Activated naive CD8-positive, alpha-beta T cell treated with anti-CD3 and anti-CD28 coated beads, Interleukin-2, amount 10 ng/mL, durations not matched to agents 7 days and 5 days (primary cell): ENCODE results near the gene PHF23. TPM values are rescaled to one million over a fixed set of nuclear protein-coding genes. Genes with fewer than 3 reads are reported as not detected.

ENCODE experiments used
- ATAC-seq: fragments of 150-1000 bp; cut with Tn5 transposase; one replicate; pipeline ENCODE4 v1.10.0; 2021; ENCODE audit warnings: low read depth, moderate library complexity
- POLR2A ChIA-PET: fragments of 350-600 bp; sonication (Branson Sonifier 250); formaldehyde crosslinking; loops from one replicate; lab custom pipeline; 2021; ENCODE audit warnings: antibody characterized with exemption; lab: Charles Lee
- DNase-seq: peaks from one replicate; pipeline ENCODE4 v3.0.0; 2021
- H3K27ac Mint-ChIP-seq: one replicate; pipeline ENCODE4 v1.8.0; 2022; ENCODE audit warnings: mild to moderate bottlenecking, mixed read lengths
- H3K27me3 Mint-ChIP-seq: one replicate; pipeline ENCODE4 v1.8.0; 2022; ENCODE audit warnings: mild to moderate bottlenecking, moderate library complexity, mixed read lengths
- H3K36me3 Mint-ChIP-seq: one replicate; pipeline ENCODE4 v1.8.0; 2021; ENCODE audit warnings: mild to moderate bottlenecking, mixed read lengths
- H3K4me1 Mint-ChIP-seq: one replicate; pipeline ENCODE4 v1.8.0; 2021; ENCODE audit warnings: mixed read lengths
- H3K4me3 Mint-ChIP-seq: one replicate; pipeline ENCODE4 v1.8.0; 2022; ENCODE audit warnings: mild to moderate bottlenecking, moderate library complexity, mixed read lengths
- H3K9me3 Mint-ChIP-seq: one replicate; pipeline ENCODE4 v1.8.0; 2021; ENCODE audit warnings: mixed read lengths
- total RNA-seq, 2 experiments: library from RNA; stranded (reverse); gene quantifications; one replicate each; pipeline ENCODE4 v1.2.3, GENCODE V29; 2021

Gene PHF23
- total RNA-seq, 2 experiments from 2014 or later: 49.9 to 50.4 TPM

DNA sequence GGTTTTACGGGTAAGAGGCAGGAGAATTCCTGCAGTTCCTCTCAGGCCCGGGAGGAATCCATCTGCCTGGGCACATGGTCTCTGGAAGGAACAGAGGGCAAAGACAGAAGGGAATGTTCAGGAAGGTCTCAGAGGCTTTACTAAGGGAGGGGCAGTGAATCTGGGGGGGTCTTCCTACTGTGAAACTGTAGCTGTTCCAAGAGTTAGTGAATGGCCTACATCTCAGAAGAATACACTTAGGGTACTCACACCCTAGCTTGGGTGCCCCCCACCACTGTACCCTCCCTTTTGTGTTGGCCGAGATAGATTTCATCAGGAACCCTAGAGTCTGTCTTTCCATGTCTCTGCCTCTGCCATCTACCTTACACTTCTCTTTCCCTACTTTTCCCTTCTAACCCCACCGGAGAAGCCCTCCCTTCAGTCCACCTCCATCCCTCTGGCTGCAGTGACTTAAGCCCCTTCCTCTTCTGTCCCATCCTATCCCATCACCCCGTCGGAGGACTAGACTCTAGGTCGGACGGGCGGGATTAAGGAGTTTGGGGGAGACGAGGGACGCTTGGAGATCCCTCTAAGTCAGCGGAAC is 19.9 kb downstream of the PHF23 start:
- Mint-ChIP-seq H3K4me3 (peak overlapping the region; percentile 97), H3K36me3 (peaks cover 3% of the 10 kb centered on the region), H3K27ac (peak overlapping the region; percentile 95)

DNA sequence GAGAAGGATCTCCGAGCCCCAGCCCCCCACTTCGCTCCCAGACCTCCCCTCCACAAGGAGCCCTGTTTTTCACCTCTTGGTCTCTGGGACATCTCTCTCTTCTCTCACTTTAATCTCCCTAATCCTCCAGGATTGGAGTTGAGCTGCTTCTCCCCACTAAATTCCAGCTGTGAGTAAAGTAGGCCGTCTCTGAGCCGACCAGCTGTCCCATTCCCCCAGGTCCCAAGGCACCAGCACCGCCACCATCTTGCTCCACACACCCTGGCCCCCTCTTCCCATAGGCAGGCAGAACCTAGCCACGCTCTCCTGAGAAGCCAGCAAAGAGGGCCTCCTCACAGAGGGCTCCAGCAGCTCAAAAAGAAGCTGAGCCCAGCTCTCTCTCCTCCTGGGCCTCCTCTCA is 20.5 kb downstream of the PHF23 start:
- no peak for DNase-seq
- no peaks in the 10 kb centered on the region for H3K9me3 Mint-ChIP-seq
- no peak for ATAC-seq
- H3K27ac Mint-ChIP-seq: peak overlapping the region; percentile 73
- H3K4me1 Mint-ChIP-seq: peaks cover 55% of the 10 kb centered on the region
- peaks cover 3% of the 10 kb centered on the region for H3K36me3 Mint-ChIP-seq
- POLR2A ChIA-PET: interaction anchor here (1.2 to 8.9 kb wide), 4 partner anchors 8 to 32 kb away, joined by 3 to 162 read pairs (median 10); partner anchors contain the start of genes CTDNEP1, DVL2, ELP5 and GABARAP
- H3K4me3 Mint-ChIP-seq: peak overlapping the region; percentile 88
- no peaks in the 10 kb centered on the region for H3K27me3 Mint-ChIP-seq

More for the DNA sequence above, 19.9 kb downstream of the PHF23 start:
- ATAC-seq: no peak
- Mint-ChIP-seq H3K4me1 (peaks cover 49% of the 10 kb centered on the region), H3K9me3 (no peaks in the 10 kb centered on the region), H3K27me3 (no peaks in the 10 kb centered on the region)
- POLR2A ChIA-PET: interaction anchor here (0.6 to 8.9 kb wide), 10 partner anchors 9 to 184 kb away, joined by 3 to 162 read pairs (median 3); partner anchors contain the start of genes ACAP1, CTDNEP1, DVL2 and ELP5
- DNase-seq: no peak

DNA sequence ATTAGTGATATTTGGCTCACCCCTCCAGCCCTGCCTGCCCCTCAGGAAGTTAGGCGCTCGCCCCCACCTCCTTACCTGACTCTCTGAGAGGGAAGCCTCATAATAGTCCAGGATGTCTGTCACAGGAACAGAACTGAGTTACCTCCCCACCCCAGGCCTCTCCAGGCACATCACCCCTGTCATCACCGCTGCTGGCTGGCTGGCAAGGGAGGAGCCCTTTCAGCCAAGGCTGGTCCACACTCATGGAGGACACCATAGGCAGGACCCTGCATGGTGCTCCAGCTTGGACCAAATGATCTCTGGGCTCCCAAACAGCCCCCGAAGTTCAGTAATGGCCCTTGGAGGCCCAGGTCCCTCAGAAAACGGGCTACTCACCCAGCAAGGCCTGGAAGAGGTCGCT is 21.1 kb downstream of the PHF23 start:
- peaks cover 60% of the 10 kb centered on the region for H3K4me1 Mint-ChIP-seq
- POLR2A ChIA-PET: interaction anchor here (1.5 to 8.9 kb wide), 2 partner anchors 14 to 19 kb away, joined by 3 to 162 read pairs; partner anchors contain the start of genes DVL2, GABARAP and PHF23
- DNase-seq: no peak
- peak overlapping the region; percentile 73 for H3K27ac Mint-ChIP-seq
- H3K27me3 Mint-ChIP-seq: no peaks in the 10 kb centered on the region
- peak overlapping the region; percentile 88 for H3K4me3 Mint-ChIP-seq
- peaks cover 1% of the 10 kb centered on the region for H3K36me3 Mint-ChIP-seq
- no peak for ATAC-seq
- H3K9me3 Mint-ChIP-seq: no peaks in the 10 kb centered on the region

DNA sequence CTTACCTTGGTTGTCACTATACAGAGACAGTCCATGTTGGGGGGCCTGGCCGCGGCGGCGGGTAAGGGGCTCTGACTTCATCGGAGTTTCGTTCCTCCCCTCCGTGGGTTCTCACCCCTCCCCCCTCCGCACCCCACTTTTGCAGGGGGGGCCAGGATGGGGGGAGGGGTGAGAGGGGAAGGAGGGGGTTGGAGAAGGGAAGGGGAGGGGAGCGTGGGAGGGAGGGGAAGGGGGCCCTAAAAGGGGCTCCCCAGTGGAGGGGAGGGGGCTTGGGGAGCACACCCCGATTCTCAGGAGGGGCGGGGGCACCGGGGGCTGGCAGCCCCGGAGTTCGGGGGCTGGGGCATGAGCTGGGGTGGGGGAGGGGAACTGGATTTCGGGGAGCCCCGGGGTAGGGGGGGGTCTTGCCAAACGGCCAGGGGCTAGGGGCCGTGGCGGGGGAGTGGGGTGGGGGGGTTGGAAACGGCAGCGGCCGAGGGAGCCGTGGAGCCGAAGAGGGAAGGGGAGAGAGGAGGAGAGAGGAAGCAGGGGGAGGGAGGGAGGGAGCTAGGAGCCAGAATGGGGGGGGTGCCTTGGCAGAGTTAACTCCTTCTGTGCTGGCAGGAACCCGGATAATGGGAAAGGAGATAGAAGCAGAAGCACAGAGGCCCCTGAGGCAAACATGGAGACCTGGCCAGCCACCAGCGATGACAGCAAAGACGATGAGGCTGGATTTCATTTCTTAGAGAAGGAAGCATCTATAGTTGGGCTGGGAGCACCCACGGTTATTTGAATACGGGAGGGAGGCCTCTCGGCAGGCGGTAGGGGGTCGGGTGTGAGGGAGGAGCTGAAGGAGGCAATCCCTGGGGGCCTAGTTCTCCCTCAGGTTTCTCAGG is 21.9 kb downstream of the PHF23 start:
- DNase-seq (peak; percentile 47), ATAC-seq (no peak)
- Mint-ChIP-seq H3K4me3 (peak overlapping the region; percentile 97), H3K9me3 (no peaks in the 10 kb centered on the region), H3K27ac (peak overlapping the region; percentile 73), H3K27me3 (no peaks in the 10 kb centered on the region), H3K4me1 (peaks cover 61% of the 10 kb centered on the region), H3K36me3 (peaks cover 1% of the 10 kb centered on the region)
- POLR2A ChIA-PET: interaction anchor here (0.5 to 8.9 kb wide), 2 partner anchors 20 to 133 kb away, joined by 3 to 162 read pairs; partner anchors contain the start of genes DVL2, GABARAP and PHF23

DNA sequence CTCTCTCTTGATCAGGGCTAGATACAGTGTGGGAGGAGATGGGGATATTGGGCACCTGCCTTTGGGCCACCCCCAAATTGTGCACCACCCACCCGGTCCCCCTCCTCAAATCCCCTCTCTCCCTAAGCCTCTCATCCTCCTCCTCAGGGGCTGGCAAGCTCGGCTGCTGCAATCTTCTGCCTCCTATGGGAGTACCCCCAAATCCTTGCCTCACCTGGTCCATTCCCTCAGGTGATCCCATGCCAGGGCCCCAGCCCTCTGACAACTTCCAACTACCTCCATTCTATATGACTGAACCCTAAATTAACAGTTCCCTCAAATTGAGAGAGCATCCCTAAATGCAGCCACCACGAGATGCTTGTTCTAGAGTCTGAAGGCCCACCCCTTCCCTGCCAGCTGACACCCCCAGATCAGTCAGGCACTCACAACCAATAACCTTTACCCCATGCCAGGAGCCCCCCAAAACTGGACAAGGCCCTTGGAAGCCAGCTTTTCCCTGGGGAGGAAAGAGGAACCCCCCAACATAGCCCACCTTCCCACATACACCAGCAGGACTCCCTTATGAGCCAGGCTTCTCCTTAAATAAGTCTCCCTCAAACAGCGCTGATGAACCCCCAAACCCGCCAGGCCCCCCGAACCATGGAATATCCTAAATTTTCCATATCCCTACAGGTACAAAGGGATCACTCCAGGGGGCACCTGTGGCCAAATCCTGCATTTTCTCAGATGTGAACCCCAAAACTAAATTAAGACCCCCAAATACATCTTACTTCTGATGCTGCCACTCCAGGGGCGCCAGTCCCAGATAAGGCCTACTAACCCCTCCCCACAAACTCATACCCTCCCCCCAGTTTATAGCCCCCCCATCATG is 22.8 kb downstream of the PHF23 start:
- Mint-ChIP-seq H3K27ac (peak overlapping the region; percentile 39), H3K27me3 (no peaks in the 10 kb centered on the region), H3K9me3 (no peaks in the 10 kb centered on the region), H3K4me3 (peak overlapping the region; percentile 97), H3K4me1 (peaks cover 64% of the 10 kb centered on the region), H3K36me3 (peaks cover 1% of the 10 kb centered on the region)
- ATAC-seq (no peak), DNase-seq (no peak)
- POLR2A ChIA-PET: interaction anchor here (0.9 to 8.9 kb wide), 5 partner anchors 9 to 181 kb away, joined by 3 to 162 read pairs (median 8); partner anchors contain the start of genes DVL2, GABARAP, PHF23 and SLC16A13

DNA sequence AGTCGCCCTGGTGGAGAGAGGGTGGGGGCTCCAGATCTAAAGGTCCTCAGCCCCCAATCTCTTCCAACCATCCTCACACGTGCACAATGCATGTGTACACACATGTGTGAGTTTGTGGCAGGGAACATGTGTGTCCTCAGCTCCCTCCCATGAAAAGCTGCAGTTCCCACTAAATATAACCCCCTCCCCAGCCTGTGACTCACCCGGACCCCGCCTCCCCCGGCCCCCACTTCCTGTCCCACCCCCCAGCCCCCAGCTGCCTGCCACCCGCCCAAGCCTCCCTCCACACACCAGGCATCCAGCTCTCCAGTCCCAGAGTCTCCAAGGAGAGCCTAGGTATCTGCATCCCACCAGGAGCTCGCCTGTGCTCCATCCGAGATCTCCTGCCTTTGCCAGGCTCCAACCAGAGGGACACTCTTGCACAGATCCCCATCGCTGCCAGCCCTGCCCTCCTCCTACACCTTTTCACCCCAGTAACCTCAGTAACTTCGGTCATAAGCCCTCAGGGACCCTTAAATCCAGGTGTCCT is 23.5 kb downstream of the PHF23 start:
- Mint-ChIP-seq H3K27ac (peak overlapping the region; percentile 95), H3K4me3 (peak overlapping the region; percentile 97), H3K4me1 (peaks cover 56% of the 10 kb centered on the region), H3K36me3 (no peaks in the 10 kb centered on the region), H3K9me3 (no peaks in the 10 kb centered on the region), H3K27me3 (peaks cover 1% of the 10 kb centered on the region)
- DNase-seq: no peak
- no peak for ATAC-seq
- POLR2A ChIA-PET: interaction anchor here (0.9 to 2.8 kb wide), 4 partner anchors 8 to 180 kb away, joined by 3 to 15 read pairs (median 7); partner anchors contain the start of genes GABARAP, PHF23 and SLC16A13

DNA sequence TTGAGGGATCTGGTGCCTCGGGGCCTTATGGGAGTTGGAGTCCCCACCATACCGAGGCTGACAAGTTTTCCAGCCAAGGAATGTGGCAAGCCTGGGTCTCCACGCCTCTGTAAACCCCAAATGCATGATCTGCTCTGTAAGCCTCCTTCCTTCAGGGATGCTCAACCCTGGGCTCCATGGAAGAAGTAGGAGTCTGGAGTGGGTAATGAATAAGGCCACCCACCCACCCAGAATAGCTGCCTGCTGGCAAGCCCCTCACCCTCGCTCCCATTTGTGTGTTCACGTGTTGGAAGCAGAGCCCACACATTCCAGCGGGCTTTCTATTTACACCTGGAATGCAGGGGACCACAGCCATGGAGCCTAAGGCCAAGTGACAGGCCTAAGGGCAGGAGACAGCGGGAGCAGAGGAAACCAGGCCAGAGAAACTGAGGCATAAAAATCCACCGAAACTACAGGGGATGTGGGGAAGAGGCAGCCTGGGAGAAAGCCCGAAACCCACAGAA is 24.1 kb downstream of the PHF23 start:
- Mint-ChIP-seq H3K4me3 (peak overlapping the region; percentile 97), H3K36me3 (no peaks in the 10 kb centered on the region), H3K4me1 (peaks cover 51% of the 10 kb centered on the region), H3K27ac (peak overlapping the region; percentile 95), H3K9me3 (no peaks in the 10 kb centered on the region), H3K27me3 (peaks cover 2% of the 10 kb centered on the region)
- DNase-seq (no peak), ATAC-seq (no peak)
- POLR2A ChIA-PET: interaction anchor here (0.7 to 2.8 kb wide), 6 partner anchors 19 to 180 kb away, joined by 3 to 15 read pairs (median 6); partner anchors contain the start of genes ACAP1, DVL2, GABARAP and PHF23

DNA sequence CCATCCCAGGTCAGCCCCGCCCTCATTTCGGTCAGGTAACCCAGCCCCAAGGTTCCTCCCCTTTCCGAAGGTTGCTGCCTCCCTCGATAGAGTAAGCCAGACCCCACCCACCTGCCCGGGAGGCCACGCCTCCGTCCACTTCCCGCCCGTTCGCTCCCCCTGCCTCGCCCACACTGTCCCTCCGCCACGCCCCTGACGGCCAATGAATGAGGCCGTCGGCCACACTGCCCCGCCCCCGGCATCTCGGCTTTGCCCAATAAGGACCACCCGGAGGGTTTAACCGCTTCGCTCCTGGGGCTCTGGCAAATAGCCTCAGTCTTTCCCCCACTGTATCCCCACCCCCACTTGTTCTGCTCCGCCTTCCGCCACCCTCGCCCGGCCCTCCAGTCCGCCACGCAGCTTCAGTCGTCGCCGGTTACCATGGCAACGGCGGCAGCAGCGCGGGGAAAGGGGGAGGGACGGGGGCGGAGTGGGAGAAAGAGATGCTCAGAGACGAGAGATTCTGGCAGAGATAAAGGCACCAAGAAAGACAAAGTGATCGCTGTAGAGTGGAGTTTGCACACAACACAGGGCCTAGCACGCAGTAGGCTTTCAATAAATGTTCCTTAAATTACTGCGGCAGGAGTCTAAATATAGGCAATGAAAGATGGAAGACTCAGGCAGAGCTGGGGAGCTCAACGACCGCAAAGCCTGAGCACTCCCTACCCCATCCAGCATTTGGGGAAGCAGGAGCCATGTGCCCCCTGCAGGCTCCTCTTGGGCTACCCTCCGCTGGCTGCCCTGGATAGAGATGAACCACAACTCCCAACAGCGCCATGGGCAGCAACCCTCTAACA is 24.7 kb downstream of the PHF23 start:
- DNase-seq (peak; percentile 100), ATAC-seq (peak; percentile 81)
- peak overlapping the region; percentile 97 for H3K4me3 Mint-ChIP-seq
- POLR2A ChIA-PET: interaction anchor here (0.7 to 2.8 kb wide), 7 partner anchors 20 to 179 kb away, joined by 3 to 15 read pairs (median 4); partner anchors contain the start of genes ACAP1, CTDNEP1, DVL2 and GABARAP
- H3K4me1 Mint-ChIP-seq: peaks cover 50% of the 10 kb centered on the region
- H3K36me3 Mint-ChIP-seq: no peaks in the 10 kb centered on the region
- H3K27me3 Mint-ChIP-seq: peaks cover 7% of the 10 kb centered on the region
- H3K27ac Mint-ChIP-seq: peak overlapping the region; percentile 95
- no peaks in the 10 kb centered on the region for H3K9me3 Mint-ChIP-seq

DNA sequence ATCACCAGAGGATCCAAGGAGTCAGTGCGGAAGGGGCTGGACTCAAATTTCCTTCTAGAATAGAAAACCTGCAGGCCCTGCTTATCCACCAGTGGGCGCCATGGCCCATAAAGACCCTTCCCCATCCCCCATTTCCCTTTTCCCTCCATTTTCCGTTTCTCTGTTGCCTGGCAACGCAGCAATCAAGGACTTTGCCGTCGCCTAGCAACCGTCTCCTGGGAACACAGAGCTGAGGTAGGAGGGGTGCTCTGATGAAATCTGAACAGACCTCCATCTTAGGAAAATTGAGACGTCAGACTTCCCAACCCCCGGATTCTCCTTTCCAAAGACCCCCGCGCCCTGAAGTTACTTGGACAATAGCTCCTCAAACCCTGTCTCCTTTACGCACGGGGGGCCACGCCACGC is 25.4 kb downstream of the PHF23 start:
- H3K4me1 Mint-ChIP-seq: peaks cover 47% of the 10 kb centered on the region
- peak overlapping the region; percentile 95 for H3K27ac Mint-ChIP-seq
- H3K36me3 Mint-ChIP-seq: no peaks in the 10 kb centered on the region
- peaks cover 7% of the 10 kb centered on the region for H3K27me3 Mint-ChIP-seq
- no peak for DNase-seq
- POLR2A ChIA-PET: interaction anchor here (0.7 to 2.8 kb wide), 5 partner anchors 21 to 123 kb away, joined by 3 to 15 read pairs (median 4); partner anchors contain the start of genes ACAP1, CTDNEP1, DVL2 and PHF23
- ATAC-seq: no peak
- H3K4me3 Mint-ChIP-seq: peak overlapping the region; percentile 97
- no peaks in the 10 kb centered on the region for H3K9me3 Mint-ChIP-seq

DNA sequence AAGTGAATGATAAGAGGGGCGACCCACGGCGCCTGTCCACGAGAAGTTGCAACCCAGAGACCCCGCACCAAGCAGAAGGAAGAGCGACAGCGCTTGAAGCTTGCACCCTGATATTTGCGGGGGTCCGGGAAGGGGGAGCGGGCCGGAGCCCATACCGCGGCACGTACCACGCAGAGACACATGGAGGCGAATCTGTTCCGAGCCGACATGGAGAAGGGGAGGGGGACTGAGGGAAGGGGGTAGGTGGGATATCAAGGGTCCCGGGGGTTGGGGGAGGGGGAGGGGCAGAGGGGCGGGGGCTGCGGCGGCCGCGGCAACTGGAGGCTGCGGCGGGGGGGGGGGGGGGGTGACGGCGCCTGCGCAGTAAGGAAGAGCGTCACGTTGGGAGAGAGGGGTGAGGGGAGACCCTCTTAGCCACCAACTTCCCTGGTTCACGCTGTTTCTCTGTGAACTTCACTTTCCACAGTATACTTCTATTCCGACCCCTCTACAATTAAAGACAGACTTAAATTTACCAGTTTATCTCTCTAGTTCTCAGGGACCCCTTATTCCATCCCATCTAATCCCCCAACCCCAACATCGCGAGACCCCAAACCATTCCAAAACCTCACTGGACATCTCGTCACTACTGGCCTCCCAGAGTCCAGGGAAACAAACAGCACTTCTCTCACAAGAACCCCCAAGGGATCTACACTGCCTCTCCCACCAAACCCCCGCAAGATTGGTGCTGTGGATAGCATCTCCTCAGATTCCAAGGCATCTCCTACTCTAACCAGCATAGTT is 27.6 kb downstream of the PHF23 start:
- ATAC-seq (no peak), DNase-seq (no peak)
- H3K27me3 Mint-ChIP-seq: peaks cover 7% of the 10 kb centered on the region
- peaks cover 35% of the 10 kb centered on the region for H3K4me1 Mint-ChIP-seq
- no peaks in the 10 kb centered on the region for H3K36me3 Mint-ChIP-seq
- no peaks in the 10 kb centered on the region for H3K9me3 Mint-ChIP-seq
- POLR2A ChIA-PET: no interaction called here
- no peak overlapping the region for H3K27ac Mint-ChIP-seq
- H3K4me3 Mint-ChIP-seq: no peak overlapping the region
